Activated B cell treated with CpG ODN at 0.5 μM for 24 hours (primary cell): ENCODE data around the gene PARG. TPM values are rescaled to one million over a fixed set of nuclear protein-coding genes. Genes with fewer than 3 reads are reported as not detected.
"Not testable (repeated sequence)": the region's sequence is repeated elsewhere in the genome, so short reads cannot be mapped to it uniquely, and the experiment has no call there.

ENCODE experiments used
- ATAC-seq: fragments of 200-7000 bp; cut with Tn5 transposase; one replicate; pipeline ENCODE4 v1.10.0; 2021; ENCODE audit warnings: low read depth, mild to moderate bottlenecking, moderate library complexity
- CTCF ChIA-PET: fragments of 350-600 bp; sonication (Branson Sonifier 250); formaldehyde crosslinking; loops from one replicate; lab custom pipeline; 2021; ENCODE audit warnings: antibody characterized with exemption; lab: Charles Lee
- POLR2A ChIA-PET: fragments of 350-600 bp; sonication (Branson Sonifier 250); formaldehyde crosslinking; loops from one replicate; lab custom pipeline; 2021; ENCODE audit warnings: antibody characterized with exemption; lab: Charles Lee
- DNase-seq: peaks from one replicate; pipeline ENCODE4 v3.0.0; 2022
- H3K27ac Mint-ChIP-seq: one replicate; pipeline ENCODE4 v1.8.0; 2020; ENCODE audit warnings: mixed read lengths
- H3K27me3 Mint-ChIP-seq: one replicate; pipeline ENCODE4 v1.8.0; 2021; ENCODE audit warnings: mixed read lengths
- H3K36me3 Mint-ChIP-seq: one replicate; pipeline ENCODE4 v1.8.0; 2021; ENCODE audit warnings: low read depth, mixed read lengths
- H3K4me1 Mint-ChIP-seq: one replicate; pipeline ENCODE4 v1.8.0; 2021; ENCODE audit warnings: mixed read lengths
- H3K4me3 Mint-ChIP-seq: one replicate; pipeline ENCODE4 v1.8.0; 2020; ENCODE audit warnings: mild to moderate bottlenecking, mixed read lengths
- H3K9me3 Mint-ChIP-seq: one replicate; pipeline ENCODE4 v1.8.0; 2020; ENCODE audit warnings: mixed read lengths
- CTCF ChIP-seq: fragments of 200-600 bp; IDR thresholded peaks from one replicate; pipeline ENCODE4 v1.8.0; 2022; ENCODE audit warnings: antibody characterized with exemption, mild to moderate bottlenecking
- intact Hi-C: fragments of 100-400 bp; cut with micrococcal nuclease; formaldehyde crosslinking; loops from one replicate; pipeline ENCODE4 v1.15.1; 2024
- total RNA-seq: library from RNA; stranded (reverse); gene quantifications from 2 replicates; pipeline ENCODE4 v1.2.3, GENCODE V29; 2022

PARG gene
- total RNA-seq, 1 donor from 2014 or later: 34.8 TPM

GRCh38 chr10:49778197-49778596 lies 163.6 kb downstream of the PARG start:
- no peak overlapping the region for H3K4me3 Mint-ChIP-seq
- peaks cover 15% of the 10 kb centered on the region for H3K27me3 Mint-ChIP-seq
- ChIA-PET POLR2A (no interaction called here), CTCF (no interaction called here)
- ATAC-seq (no peak), DNase-seq (no peak)
- TF ChIP-seq CTCF: no peak
- H3K36me3 Mint-ChIP-seq: no peaks in the 10 kb centered on the region
- intact Hi-C loops: no loop called here
- H3K27ac Mint-ChIP-seq: no peak overlapping the region
- no peaks in the 10 kb centered on the region for H3K9me3 Mint-ChIP-seq
- H3K4me1 Mint-ChIP-seq: no peaks in the 10 kb centered on the region

- CTCF ChIA-PET: no interaction called here
- Mint-ChIP-seq H3K27me3 (peaks cover 21% of the 10 kb centered on the region), H3K36me3 (no peaks in the 10 kb centered on the region), H3K9me3 (no peaks in the 10 kb centered on the region), H3K4me3 (no peak overlapping the region), H3K4me1 (no peaks in the 10 kb centered on the region), H3K27ac (no peak overlapping the region)
- ATAC-seq: no peak
- DNase-seq: no peak
- no peak for TF ChIP-seq CTCF
- intact Hi-C loops: no loop called here
- POLR2A ChIA-PET: no interaction called here
Observed at GRCh38 chr10:49776851-49777250, 165.0 kb downstream of the PARG start.

- intact Hi-C loops: no loop called here
- Mint-ChIP-seq H3K4me3 (no peak overlapping the region), H3K9me3 (no peaks in the 10 kb centered on the region), H3K27ac (no peak overlapping the region), H3K27me3 (peaks cover 19% of the 10 kb centered on the region), H3K4me1 (no peaks in the 10 kb centered on the region), H3K36me3 (no peaks in the 10 kb centered on the region)
- ATAC-seq (no peak), DNase-seq (no peak)
- no peak for TF ChIP-seq CTCF
- ChIA-PET CTCF (no interaction called here), POLR2A (no interaction called here)
Observed at GRCh38 chr10:49775014-49775413, 166.8 kb downstream of the PARG start.

- CTCF ChIA-PET, POLR2A ChIA-PET, H3K9me3 Mint-ChIP-seq, H3K27ac Mint-ChIP-seq, H3K4me3 Mint-ChIP-seq, ATAC-seq, H3K36me3 Mint-ChIP-seq, intact Hi-C loops, H3K4me1 Mint-ChIP-seq, DNase-seq: not testable (repeated sequence)
- peaks cover 25% of the 10 kb centered on the region for H3K27me3 Mint-ChIP-seq
Observed at GRCh38 chr10:49772944-49773343, 168.9 kb downstream of the PARG start.

- CTCF ChIA-PET, intact Hi-C loops, H3K27ac Mint-ChIP-seq, H3K4me1 Mint-ChIP-seq, POLR2A ChIA-PET, H3K4me3 Mint-ChIP-seq, H3K36me3 Mint-ChIP-seq, ATAC-seq, DNase-seq: not testable (repeated sequence)
- H3K9me3 Mint-ChIP-seq: peaks cover 10% of the 10 kb centered on the region
- peaks cover 42% of the 10 kb centered on the region for H3K27me3 Mint-ChIP-seq
Observed at GRCh38 chr10:49771046-49771445, 170.8 kb downstream of the PARG start.

- Mint-ChIP-seq H3K27me3 (peaks cover 38% of the 10 kb centered on the region), H3K27ac (no peak overlapping the region), H3K9me3 (peaks cover 10% of the 10 kb centered on the region), H3K36me3 (no peaks in the 10 kb centered on the region), H3K4me1 (no peaks in the 10 kb centered on the region), H3K4me3 (no peak overlapping the region)
- no peak for DNase-seq
- intact Hi-C loops: no loop called here
- ATAC-seq: no peak
- CTCF ChIA-PET: no interaction called here
- POLR2A ChIA-PET: interaction anchor here (0.7 kb wide), 1 partner anchor 993 kb away, joined by 3 read pairs; no protein-coding TSS in a partner anchor
- no peak for TF ChIP-seq CTCF
Observed at GRCh38 chr10:49769692-49770091, 172.1 kb downstream of the PARG start.
